IMR-90 (cell line): Measurements from ENCODE around the gene IDS.
"Not testable (repeated sequence)": the region's sequence is repeated elsewhere in the genome, so short reads cannot be mapped to it uniquely, and the experiment has no call there.

Experiments
- CEBPB ChIP-seq: IDR thresholded peaks from 2 replicates; pipeline ENCODE4 v1.6.1; 2012; ENCODE audit warnings: low read depth, low read length, improper control_type of control experiment
- CHD1 ChIP-seq: IDR thresholded peaks from 2 replicates; pipeline ENCODE4 v1.6.1; 2012; ENCODE audit warnings: low read depth, low read length, improper control_type of control experiment
- FOS ChIP-seq: fragments of 150-350 bp; IDR thresholded peaks from 2 replicates; pipeline ENCODE4 v1.6.1; 2016; ENCODE audit warnings: low read depth, low read length
- MAFK ChIP-seq: IDR thresholded peaks from 2 replicates; pipeline ENCODE4 v1.6.1; 2012; ENCODE audit warnings: low read depth, low read length, improper control_type of control experiment
- MXI1 ChIP-seq: IDR thresholded peaks from 2 replicates; pipeline ENCODE4 v1.6.1; 2012; ENCODE audit warnings: low read depth, mild to moderate bottlenecking, low read length, moderate library complexity, borderline replicate concordance
- POLR2A ChIP-seq: IDR thresholded peaks from 2 replicates; pipeline ENCODE4 v1.6.1; 2012; ENCODE audit warnings: mild to moderate bottlenecking, low read depth, low read length
- RAD21 ChIP-seq: IDR thresholded peaks from 2 replicates; pipeline ENCODE4 v1.6.1; 2012; ENCODE audit warnings: low read length, improper control_type of control experiment
- RCOR1 ChIP-seq: IDR thresholded peaks from 2 replicates; pipeline ENCODE4 v1.6.1; 2012; ENCODE audit warnings: mild to moderate bottlenecking, low read length, improper control_type of control experiment; ENCODE audit not compliant: insufficient replicate concordance
- RFX5 ChIP-seq: IDR thresholded peaks from 2 replicates; pipeline ENCODE4 v1.8.0; 2012; ENCODE audit warnings: low read depth, mild to moderate bottlenecking, low read length, moderate library complexity
- SMC3 ChIP-seq: fragments of 150-350 bp; IDR thresholded peaks from 2 replicates; pipeline ENCODE4 v1.6.1; 2016; ENCODE audit warnings: low read depth, mild to moderate bottlenecking, antibody characterized with exemption, low read length, moderate library complexity
- TF ChIP-seq, protein P1 (sequence below): conservative IDR thresholded peaks from 2 replicates; pipeline ENCODE4 v1.5.1; 2012; ENCODE audit warnings: mild to moderate bottlenecking, low read depth, low read length, improper control_type of control experiment
- TF ChIP-seq, protein P2 (sequence below): fragments of 150-350 bp; IDR thresholded peaks from 2 replicates; pipeline ENCODE4 v1.6.1; 2017; ENCODE audit warnings: mild to moderate bottlenecking, antibody characterized with exemption, low read length, low read depth
- TF ChIP-seq, protein P3 (sequence below): fragments of 150-350 bp; IDR thresholded peaks from 2 replicates; pipeline ENCODE4 v1.6.1; 2016; ENCODE audit warnings: low read depth, mild to moderate bottlenecking, low read length, moderate library complexity, borderline replicate concordance

DNA sequence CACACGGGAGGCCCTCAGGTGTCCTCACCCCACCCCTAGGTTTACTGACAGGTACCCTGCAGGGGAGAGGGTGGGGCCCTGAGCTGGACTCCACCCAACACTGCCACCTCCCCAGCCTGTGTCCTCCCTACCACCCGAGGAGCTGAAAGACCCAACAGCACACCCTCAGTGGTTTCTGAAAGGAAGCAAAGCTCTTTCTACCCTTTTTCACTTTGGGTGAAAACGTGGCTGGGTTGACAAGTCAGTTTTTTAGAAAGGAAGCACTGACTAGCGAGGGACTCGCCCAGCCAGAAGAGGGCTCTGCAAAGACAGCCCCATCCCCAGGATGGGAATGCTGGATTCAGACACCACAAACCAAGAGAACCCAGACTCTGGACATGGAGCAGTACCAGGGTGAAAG is 2.2 kb downstream of the IDS start:
- TF ChIP-seq, protein P1, sequence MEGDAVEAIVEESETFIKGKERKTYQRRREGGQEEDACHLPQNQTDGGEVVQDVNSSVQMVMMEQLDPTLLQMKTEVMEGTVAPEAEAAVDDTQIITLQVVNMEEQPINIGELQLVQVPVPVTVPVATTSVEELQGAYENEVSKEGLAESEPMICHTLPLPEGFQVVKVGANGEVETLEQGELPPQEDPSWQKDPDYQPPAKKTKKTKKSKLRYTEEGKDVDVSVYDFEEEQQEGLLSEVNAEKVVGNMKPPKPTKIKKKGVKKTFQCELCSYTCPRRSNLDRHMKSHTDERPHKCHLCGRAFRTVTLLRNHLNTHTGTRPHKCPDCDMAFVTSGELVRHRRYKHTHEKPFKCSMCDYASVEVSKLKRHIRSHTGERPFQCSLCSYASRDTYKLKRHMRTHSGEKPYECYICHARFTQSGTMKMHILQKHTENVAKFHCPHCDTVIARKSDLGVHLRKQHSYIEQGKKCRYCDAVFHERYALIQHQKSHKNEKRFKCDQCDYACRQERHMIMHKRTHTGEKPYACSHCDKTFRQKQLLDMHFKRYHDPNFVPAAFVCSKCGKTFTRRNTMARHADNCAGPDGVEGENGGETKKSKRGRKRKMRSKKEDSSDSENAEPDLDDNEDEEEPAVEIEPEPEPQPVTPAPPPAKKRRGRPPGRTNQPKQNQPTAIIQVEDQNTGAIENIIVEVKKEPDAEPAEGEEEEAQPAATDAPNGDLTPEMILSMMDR = not testable (repeated sequence)
- TF ChIP-seq, protein P2, sequence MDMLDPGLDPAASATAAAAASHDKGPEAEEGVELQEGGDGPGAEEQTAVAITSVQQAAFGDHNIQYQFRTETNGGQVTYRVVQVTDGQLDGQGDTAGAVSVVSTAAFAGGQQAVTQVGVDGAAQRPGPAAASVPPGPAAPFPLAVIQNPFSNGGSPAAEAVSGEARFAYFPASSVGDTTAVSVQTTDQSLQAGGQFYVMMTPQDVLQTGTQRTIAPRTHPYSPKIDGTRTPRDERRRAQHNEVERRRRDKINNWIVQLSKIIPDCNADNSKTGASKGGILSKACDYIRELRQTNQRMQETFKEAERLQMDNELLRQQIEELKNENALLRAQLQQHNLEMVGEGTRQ = not testable (repeated sequence)
- not testable (repeated sequence) for TF ChIP-seq FOS, POLR2A, RFX5, MAFK, CHD1, CEBPB, MXI1, RAD21, SMC3, RCOR1
- TF ChIP-seq, protein P3, sequence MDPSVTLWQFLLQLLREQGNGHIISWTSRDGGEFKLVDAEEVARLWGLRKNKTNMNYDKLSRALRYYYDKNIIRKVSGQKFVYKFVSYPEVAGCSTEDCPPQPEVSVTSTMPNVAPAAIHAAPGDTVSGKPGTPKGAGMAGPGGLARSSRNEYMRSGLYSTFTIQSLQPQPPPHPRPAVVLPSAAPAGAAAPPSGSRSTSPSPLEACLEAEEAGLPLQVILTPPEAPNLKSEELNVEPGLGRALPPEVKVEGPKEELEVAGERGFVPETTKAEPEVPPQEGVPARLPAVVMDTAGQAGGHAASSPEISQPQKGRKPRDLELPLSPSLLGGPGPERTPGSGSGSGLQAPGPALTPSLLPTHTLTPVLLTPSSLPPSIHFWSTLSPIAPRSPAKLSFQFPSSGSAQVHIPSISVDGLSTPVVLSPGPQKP = not testable (repeated sequence)
